H1 (cell line): Measurements from ENCODE around the gene CAV3. TPM values are rescaled to one million over a fixed set of nuclear protein-coding genes. Genes with fewer than 3 reads are reported as not detected.

Experiments used
- EGR1 ChIP-seq: IDR thresholded peaks from 2 replicates; pipeline ENCODE4 v1.6.1; 2011; ENCODE audit warnings: low read depth, low read length, borderline replicate concordance
- GTF2F1 ChIP-seq: IDR thresholded peaks from 2 replicates; pipeline ENCODE4 v1.6.1; 2012; ENCODE audit warnings: low read depth, low read length, improper control_type of control experiment, borderline replicate concordance
- JUN ChIP-seq: IDR thresholded peaks from 2 replicates; pipeline ENCODE4 v1.6.1; 2011; ENCODE audit warnings: low read depth, mild to moderate bottlenecking, improper control_type of control experiment, low read length
- POU5F1 ChIP-seq: IDR thresholded peaks from 2 replicates; pipeline ENCODE4 v1.6.1; 2011; ENCODE audit warnings: low read depth, mild to moderate bottlenecking, low read length, moderate library complexity
- polyA plus RNA-seq, 7 experiments: library from polyadenylated mRNA; depleted of rRNA in 3 of 7; stranded (reverse) in 5 of 7; unstranded in 2 of 7; fragments of >200 nt in 5 of 7; fragments of 200-250 nt in 2 of 7; gene quantifications; 1 replicate in 5 of 7; 2 replicates in 1 of 7; 4 replicates in 1 of 7; pipeline versions ENCODE4 v1.2.1 to v1.2.3, GENCODE V29; 2011 to 2013; ENCODE audit warnings: missing spikeins in 2 of 7, mixed read lengths in 2 of 7
- total RNA-seq: library from RNA; stranded (reverse); fragmentation: NEBNext Ultra II Directional; extraction: Animal tissue kit (Norgen Biotek cat#: 25700); gene quantifications from 2 replicates; pipeline ENCODE4 v1.2.1, GENCODE V29; 2021
- TF ChIP-seq, protein P1 (sequence below): IDR thresholded peaks from 2 replicates; pipeline ENCODE4 v1.6.1; 2012; ENCODE audit warnings: inconsistent platforms

CAV3 gene
- total and polyA plus RNA-seq, 2 of the 8 experiments (the other 6 are each of a cell fraction or from before 2014, with no cell fraction given), result not detected

DNA sequence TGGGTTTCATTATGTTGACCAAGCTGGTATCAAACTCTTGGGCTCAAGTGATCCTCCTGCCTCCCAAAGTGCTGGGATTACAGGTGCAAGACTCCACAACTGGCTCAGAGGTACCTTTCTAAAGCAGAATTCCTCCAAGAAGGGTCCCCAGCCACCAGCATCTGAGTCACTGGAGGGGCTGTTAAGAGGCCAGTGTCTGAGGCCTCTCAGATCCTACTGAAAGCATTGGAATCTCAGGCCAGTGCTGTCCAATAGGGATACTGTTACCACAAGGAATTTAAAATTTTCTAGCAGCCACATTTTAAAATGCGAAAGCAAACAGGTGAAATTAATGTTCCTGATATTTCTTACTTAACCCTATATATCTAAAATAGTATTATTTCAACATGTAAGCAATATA lies 1.3 kb downstream of the CAV3 start (continued):
- TF ChIP-seq JUN, result no peak
- TF ChIP-seq EGR1, result no peak
- TF ChIP-seq, protein P1, sequence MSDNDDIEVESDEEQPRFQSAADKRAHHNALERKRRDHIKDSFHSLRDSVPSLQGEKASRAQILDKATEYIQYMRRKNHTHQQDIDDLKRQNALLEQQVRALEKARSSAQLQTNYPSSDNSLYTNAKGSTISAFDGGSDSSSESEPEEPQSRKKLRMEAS, result no peak
- TF ChIP-seq POU5F1, result no peak
- no peak for TF ChIP-seq GTF2F1
